ENCODE results near the gene MRPL52. TPM values are rescaled to one million over a fixed set of nuclear protein-coding genes. Genes with fewer than 3 reads are reported as not detected.
"Not testable (repeated sequence)": the region's sequence is repeated elsewhere in the genome, so short reads cannot be mapped to it uniquely, and the experiment has no call there.

Gene MRPL52
- total RNA-seq, 1 experiment from 2014 or later: 104 TPM

DNA sequence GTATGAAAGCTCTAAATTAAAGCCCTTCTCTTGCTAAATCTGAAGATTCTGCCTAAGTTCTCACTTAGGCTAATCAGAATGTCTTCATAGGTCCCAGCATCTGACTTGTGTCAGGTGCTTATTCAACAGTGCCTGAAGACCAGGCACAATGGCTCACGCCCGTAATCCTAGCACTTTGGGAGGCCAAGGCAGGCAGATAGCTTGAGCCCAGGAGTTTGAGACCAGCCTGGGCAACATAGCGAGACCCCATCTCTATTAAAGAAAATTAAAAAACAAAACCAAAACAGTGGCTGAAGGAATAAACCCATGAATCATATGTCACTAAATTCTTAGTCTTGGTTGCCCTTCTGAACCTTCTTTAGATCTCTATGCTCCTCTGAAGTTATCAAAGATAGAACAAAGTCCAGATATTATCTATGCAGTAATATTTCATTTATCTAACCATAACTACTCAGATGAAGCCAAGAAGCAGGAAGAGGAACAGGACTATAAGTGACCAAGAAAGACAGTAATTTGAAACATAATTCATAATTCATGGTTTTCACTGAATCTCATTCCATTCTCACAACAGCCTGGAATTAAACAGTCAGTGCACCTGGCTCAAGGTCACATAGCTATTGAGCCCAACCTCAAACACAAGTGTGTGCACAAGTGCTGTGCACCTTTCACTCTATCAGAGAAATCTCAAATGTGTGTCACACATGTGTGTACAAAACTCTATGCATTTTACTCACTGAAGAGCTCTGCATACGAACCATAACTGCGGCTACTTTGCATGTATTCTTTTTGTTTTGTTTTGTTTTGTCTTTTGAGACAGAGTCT is 21.1 kb upstream of the MRPL52 start:
- no peak for DNase-seq (ENCODE audit: low read depth)

DNA sequence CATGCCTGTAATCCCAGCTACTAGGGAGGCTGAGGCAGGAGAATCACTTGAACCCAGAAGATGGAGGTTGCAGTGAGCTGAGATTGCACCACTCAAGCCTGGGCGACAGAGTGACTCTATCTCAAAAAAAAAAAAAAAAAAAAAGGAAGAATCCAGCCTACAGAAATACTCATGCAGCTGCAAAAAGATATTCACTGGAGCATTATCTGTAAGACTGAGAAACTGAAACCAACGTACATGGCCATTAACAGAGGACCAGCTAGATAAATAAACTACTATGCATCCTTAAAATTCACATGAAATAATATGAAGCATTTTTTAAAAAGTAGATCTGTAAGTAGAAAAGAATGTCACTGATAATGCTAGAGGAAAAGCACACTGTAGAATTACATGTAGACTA is 18.0 kb upstream of the MRPL52 start:
- no peak for DNase-seq (ENCODE audit: low read depth)

DNA sequence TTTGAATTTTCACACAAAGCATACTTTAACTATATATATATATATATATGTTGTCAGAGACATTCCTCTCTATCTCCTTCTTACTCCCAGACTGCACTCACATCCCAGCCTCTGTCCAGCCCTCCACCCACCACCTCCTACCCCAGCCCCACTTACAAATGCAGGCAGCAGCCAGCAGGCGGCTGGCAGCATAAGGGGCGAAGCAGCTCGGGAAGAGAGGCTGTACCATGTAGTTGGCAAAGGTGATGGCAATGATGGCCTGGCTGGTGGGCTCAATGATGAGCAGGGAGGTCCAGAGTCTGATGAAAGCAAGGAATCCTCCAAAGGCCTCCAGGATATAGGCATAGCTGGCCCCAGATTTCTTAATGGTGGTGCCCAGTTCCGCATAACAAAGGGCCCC is 16.9 kb upstream of the MRPL52 start:
- DNase-seq (ENCODE audit: low read depth): no peak

DNA sequence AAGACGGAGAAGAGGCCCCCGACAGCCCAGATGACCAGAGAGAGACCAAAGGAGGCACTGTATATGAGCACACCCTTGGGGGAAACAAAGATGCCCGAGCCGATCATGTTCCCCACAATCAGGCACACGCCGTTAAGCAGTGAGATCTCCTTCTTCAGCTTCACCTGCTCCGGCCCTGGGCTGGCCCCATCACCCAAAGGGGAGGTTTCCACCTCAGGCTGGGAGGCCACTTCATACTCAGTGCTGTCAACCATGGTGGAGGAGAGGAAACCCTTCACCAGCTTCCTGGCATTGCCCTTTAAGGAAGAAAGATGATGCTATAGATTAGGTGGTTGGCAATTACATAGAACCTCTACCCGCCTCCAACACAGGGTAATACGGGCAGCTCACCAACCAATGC is 16.5 kb upstream of the MRPL52 start:
- no peak for DNase-seq (ENCODE audit: low read depth)

GRCh38 chr14:22814373-22814772 is 15.3 kb upstream of the MRPL52 start:
- no peak for DNase-seq (ENCODE audit: low read depth)

DNA sequence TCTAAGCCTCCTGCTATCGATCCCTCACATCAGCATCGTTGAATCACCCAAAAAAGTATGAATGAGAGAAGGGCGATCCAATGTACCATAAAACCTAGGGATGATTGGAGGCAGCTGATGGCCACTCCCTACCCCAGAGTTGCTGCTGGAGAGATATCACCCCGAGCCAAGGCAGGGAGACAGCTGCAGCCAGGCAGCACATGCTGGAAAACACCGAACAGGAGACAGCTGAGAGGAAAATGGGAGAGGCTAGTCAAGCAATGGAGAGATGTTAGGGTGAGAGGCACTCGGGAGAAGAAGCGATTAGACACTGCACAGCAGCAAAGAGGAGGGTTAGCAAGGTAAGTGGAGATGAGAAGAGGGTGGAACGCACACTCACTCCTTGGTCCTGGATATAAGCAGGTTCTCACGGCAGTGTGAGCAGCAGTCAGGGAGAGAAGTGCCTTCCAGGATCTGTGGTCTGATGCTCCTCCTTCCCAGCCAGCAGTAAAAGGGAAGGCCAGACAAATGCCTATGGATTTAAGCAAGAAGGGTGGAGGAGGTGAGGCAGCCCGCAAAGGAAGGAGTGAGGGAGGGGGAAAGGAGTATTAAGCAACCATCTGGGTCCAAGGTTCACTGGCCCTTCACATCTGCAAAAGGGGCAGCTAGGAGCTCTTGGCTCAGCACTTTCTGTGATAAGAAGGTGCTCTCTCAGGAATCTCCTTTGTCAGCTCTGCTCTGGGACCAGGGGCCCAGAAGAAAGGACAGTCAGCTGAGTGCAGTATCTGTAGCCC is 14.6 kb upstream of the MRPL52 start, which contains the start of gene SLC7A7:
TSS of gene SLC7A7 (minus strand) at position 495 of the 773 bp plus-strand sequence. CDS start 2,037 bp downstream, outside the sequence.
- peak; percentile 83 for DNase-seq (ENCODE audit: low read depth)

DNA sequence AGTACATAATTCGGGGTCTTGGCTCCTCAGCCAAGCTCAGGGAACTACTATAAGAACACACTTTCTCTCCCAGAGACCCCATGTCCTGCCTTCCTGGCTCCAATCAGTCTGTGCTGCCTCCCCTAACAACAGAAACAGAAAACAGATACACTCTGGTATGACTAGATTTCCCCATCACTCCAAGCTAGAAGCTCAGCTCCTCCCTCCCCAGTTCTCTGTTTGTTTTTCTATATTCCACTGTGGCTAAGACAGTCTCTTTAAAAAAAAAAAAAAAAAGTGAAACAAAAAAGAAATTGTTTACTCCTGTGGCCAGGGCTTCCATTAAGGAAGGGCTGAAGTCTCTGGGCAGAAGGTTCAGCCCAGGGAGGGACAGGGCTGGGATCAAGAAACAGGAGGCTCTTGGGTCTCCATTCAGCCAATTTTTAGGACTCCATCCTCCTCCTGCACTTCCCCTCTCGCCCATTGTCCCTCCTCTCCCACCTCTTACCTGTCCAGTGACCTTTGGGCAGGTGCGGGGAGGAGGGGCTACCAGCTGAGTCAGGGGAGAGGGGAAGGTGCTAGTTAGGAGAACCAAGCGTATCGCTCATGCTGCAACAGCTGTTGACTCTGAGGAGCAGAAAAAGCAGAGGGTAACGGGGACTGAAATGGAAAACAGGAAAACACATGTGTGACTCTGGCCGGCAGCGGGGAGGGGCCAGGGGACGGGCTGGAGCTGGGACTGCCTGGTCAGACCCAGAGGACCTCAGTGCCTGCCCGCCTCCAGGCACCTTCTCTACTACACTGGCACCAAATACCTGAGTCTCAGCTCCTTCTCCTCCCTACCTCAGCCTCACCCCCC is 10.3 kb upstream of the MRPL52 start:
- peak; percentile 64 for DNase-seq (ENCODE audit: low read depth)

GRCh38 chr14:22820731-22821130 is 9.0 kb upstream of the MRPL52 start:
- DNase-seq (ENCODE audit: low read depth): peak; percentile 25

DNA sequence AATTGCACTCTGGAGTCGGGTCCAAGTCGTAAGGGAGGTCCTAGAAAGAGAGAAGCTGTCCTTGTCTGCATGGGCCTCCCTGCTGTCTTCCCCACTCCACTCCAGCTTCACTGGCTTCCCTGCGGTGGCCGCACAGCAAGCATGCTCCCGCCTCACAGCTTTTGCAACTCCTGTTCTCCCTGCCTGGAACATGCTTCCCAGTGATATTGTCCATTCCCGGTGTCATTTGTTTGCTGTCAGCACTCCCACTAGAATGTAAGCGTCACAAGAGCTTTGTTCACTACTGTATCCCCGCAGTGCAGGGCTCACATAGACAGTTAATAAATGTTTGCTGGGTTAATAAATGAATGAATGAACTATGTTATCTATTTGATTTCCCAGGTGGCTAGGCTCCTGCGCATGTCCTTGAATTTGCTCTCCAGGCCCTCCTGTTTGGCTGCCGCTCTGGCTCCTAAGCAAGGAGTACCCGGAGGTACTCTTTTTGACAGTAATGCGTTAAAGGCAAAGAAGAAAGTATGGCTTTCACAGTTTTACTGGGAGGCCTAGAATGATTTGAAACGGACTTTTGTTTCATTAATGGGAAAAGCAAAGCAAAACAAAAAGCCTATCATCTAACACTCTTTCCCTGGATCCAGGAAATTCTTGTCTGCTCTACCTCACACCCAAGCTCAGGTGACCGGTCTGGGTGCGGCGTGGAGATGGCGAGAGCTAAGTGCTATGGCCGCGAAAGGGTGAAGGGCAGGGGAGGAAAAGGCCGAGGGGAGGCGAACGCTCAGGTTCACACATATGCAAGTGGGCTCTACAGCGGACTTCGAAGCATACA is 8.3 kb upstream of the MRPL52 start:
- DNase-seq (ENCODE audit: low read depth): no peak

GRCh38 chr14:22822016-22822570 is 7.6 kb upstream of the MRPL52 start:
- DNase-seq (ENCODE audit: low read depth): no peak

- DNase-seq (ENCODE audit: low read depth): peak; percentile 78
Observed at GRCh38 chr14:22822571-22823098, 7.1 kb upstream of the MRPL52 start.

GRCh38 chr14:22824711-22825359 is 4.9 kb upstream of the MRPL52 start:
- peak; percentile 88 for DNase-seq (ENCODE audit: low read depth)

- DNase-seq (ENCODE audit: low read depth): not testable (repeated sequence)
Observed at GRCh38 chr14:22829076-22829660, 519 bp upstream of the MRPL52 start.

DNA sequence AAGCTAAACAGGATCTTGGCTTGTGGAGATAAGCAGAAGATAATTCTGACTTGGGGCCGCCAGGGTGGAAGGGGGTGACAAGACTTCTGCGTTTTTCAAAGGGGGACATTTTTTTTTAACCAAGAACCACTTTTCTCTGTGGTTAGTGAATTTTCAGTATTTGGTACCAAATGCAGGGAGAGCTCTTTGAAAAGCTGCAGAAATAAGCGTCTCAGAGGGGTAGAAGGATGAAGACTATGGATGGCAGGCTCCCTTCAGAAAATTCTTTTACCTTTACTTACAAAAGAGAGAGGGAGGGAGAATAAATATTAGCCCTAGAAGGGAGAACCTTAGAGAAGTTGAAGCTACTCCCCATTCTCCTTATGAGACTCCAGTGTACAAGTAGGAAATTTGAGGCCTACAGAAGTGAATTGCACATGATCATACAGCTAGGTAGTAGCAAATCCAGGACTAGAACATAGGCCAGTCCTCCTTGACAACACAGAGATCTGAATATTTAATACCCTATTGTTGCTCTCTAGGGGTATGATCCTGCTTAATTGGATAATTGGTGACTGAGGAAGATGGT is 840 bp downstream of the MRPL52 start:
- no peak for DNase-seq (ENCODE audit: low read depth)

DNA sequence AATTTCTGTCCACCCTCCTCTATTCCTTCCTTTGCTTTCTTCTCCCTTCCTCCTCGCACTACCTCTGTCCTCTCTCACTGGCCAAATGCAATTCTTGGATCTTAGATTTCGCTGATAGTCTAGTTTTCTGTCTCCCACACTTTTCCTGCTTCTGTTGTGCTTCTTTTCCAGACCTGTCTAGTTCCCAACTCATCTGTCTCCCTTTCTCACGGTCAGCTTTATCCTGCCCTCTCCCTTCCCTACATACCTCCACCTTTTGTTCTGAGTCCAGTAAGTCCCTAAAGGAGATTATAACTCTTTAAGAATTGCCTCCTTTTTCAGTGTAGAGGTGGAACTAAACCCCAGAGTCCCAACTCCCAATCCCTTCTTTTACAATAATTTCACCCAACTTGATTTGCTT is 5.8 kb downstream of the MRPL52 start:
- DNase-seq (ENCODE audit: low read depth): no peak

- DNase-seq (ENCODE audit: low read depth): peak; percentile 95
Observed at GRCh38 chr14:22836301-22837113, 6.8 kb downstream of the MRPL52 start, which contains the start of gene MMP14. TSS of gene MMP14 (plus strand) at chr14:22836585. CDS start at chr14:22836818, 233 bp downstream.

GRCh38 chr14:22837114-22837749 is 7.5 kb downstream of the MRPL52 start:
- peak; percentile 65 for DNase-seq (ENCODE audit: low read depth)
